GM21381 (cell line): ENCODE results near the gene TCL1B.
"Not testable (repeated sequence)": the region's sequence is repeated elsewhere in the genome, so short reads cannot be mapped to it uniquely, and the experiment has no call there.

Experiments
- ATAC-seq: cut with Tn5 transposase; IDR thresholded peaks from one replicate; pipeline ENCODE4 v1.9.1; 2021; ENCODE audit warnings: mild to moderate bottlenecking, moderate library complexity; ENCODE audit not compliant: unreplicated experiment

The TCL1B gene, protein sequence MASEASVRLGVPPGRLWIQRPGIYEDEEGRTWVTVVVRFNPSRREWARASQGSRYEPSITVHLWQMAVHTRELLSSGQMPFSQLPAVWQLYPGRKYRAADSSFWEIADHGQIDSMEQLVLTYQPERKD

DNA sequence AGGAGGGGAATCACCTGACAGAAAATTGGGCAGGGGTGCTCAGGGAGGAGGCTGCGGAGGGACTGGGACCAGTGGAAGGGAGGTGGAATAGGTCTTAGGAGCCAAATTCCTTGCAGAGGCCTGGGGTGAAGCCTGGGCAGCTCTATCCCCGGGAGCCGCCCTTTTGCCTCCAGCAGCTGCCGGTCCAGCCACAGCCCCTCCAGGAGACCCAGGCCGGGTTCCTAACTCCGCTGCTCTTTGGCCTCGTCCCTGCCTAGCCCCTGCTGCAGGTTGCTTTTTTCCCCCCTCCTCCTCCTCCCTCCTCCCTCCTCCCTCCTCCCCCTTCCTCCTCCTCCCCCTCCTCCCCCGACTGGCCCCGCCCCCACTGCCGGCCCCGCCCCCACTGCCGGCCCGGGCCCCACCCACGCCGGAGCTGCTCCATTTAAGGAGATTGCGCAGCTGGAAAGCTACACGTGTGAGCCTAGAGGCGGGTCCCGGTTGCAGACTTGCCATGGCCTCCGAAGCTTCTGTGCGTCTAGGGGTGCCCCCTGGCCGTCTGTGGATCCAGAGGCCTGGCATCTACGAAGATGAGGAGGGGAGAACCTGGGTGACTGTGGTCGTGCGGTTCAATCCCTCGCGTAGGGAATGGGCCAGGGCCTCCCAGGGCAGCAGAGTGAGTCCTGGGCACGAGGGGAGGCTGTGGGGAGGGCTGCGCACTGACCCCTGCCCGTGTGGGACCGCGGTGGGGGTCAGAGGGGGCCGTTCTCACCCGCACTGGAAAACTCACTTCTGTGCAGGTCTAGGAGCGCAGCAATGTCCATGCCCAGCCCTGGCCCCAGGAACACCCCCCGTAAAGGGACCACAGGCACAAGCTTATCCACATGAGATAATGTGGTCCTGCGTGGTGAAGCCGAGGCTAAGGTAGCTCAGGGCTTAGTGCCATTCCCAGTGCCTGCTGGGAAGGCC is at the start of gene TCL1B:
TSS of gene TCL1B (plus strand) at position 449 of the 945 bp plus-strand sequence. CDS start at position 491, 42 bp downstream.
- no peak for ATAC-seq

GRCh38 chr14:95644981-95645380 is 41.2 kb upstream of the TCL1B start:
- ATAC-seq, result no peak

DNA sequence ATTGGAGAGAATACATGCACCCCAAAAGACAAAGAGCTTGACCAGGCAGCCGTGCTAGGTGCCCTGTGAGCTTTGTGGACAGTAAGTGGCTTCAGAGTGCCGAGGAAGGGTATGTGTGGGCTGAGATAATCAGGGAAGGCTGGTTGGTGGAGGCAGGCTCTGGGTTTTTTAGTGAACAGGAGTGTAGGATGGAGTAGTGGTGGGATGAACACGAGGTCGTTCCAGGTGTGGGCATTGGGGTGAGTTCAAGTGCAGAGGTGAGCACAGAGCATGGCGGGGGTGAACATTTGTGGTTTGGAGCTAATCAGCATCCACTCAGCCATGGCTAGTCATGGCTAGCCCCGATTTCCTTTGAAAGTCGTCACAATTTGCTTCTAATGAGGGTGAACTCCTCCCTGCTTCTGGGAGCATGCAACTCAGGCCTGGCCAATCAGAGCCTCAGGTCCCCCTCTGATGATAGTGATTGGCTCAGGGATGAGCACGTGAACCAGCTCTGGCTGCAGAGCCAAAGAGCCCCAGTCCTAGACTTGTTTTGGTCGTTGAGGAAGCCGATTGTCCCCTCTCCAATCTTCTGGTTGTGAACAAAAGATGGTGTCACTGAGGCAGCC is 40.7 kb upstream of the TCL1B start:
- ATAC-seq, result no peak

DNA sequence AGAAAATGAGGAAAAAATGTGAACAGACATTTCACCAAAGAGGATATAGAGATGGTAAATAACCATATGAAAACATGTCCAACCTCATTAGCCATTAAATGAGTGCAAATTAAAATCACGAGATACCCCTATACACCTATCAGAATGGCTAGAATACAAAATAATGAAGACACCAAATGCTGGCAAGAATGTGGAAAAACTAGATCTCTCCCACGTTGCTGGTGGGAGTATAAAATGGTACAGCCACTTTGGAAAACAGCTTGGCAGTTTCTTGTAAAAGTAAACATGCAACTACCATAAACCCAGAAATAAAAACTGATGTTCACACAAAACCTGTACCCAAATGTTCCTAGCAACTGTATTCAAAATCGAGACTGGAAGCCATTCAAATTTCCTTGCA is 38.3 kb upstream of the TCL1B start:
- ATAC-seq, result no peak

DNA sequence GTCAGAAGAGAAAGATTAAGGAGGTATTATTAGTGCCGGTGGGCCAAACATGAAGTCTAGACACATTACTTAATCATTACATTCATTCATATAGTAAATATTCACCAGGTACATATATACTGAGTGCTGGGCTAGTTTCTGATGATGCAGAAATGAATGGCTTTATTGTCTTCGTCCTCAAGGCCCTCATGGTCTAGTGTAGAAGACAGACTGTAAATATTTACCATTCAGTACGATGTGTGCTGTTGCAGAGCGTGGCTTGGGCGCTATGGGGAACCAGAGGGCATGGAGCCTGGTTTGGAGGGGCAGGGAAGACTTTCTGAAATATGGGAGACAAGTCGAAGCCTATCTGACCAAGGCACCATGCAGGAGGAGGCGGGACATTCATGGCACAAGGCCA is 37.0 kb upstream of the TCL1B start:
- ATAC-seq, result no peak

GRCh38 chr14:95651028-95651427 is 35.2 kb upstream of the TCL1B start:
- no peak for ATAC-seq

DNA sequence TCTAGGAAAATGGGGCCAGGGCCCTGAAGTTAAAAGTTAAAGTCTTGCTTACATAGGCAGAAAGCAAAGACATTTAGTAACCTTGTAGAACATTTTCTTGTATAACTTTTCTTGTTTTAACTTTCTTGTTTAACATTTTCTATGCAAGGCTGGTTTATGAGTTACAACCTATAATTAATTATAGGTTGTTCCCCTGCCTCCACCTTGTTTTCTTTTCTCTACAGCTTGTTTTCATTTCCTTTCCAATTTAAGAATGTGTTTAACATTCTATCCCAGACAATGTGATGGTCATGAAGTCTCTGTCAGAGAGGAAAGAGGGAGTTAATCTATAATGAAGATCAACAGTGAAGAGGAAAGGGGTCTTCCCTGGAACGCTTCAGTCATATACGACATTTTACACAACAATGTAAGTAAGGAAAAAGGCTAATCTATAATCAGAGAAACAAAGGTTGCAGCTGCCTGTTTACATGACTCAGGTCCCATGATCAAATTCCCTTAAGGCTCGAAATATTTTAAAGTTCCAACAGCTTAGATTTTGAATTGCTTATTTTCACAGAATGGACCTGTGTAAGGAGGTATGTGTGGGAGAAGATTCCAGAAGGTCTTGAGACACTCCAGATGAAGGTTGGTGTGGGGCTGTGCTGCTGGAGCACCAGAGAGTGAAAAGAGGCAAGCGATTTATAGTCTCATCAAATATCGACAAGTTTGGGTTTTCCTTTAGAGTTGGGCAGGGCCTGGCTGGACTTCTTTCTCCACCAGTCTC is 34.2 kb upstream of the TCL1B start:
- no peak for ATAC-seq

- ATAC-seq, result no peak
Measured at GRCh38 chr14:95652690-95653089, 33.5 kb upstream of the TCL1B start.

DNA sequence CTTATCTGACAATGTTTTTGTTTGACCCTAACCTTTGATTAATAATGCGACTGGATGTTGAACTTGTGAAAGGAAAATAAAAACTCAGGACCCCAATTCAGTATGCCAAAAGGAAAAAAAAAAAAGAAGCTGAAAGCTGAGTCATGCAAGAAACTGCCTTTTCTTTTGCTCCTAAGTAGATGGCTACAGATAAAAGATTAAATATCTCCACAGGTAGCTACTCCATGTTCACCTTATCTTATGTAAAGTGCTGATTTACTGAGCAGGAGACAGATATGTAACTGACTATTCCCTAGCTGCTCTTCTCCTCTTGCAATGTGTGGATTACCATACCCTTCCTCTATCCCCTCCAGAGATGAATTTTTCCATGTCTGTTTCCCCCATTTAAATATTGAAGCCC is 30.8 kb upstream of the TCL1B start:
- no peak for ATAC-seq

DNA sequence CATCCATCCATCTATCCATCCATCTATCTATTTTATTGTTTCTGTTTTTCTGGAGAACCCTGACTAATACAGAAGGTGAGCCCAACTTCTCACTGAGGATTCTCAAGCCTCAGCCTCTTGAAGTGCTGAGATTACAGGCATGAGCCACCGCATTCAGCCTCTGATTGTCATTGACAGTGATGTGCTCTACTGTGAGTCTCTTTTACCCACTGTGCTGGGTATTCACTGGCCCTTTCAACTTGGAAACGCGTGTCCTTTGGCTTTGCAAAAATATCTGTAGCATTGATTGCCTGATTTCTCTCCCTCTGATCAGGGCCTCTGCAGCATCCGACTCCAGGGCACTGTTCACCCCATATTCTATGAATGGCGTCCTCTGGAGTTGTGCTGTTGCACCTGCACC is 29.6 kb upstream of the TCL1B start:
- ATAC-seq, result no peak

DNA sequence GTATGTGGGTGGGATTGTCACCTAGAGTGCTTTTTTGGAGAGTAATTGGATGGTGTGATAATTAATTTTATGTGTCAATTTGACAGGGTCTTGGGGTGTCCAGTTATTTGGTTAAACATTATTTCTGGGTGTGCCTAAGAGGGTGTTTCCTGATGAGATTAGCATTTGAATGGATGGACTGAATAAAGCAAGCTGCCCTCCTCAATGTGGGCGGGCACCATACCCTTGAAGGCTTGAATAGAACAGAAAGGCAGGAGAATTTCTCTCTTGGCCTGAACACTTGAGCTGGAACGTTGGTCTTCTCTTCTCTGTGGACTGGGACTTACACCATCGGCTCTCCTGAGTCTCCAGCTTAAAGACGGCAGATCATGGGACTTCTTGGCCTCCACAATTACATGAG is 28.8 kb upstream of the TCL1B start:
- no peak for ATAC-seq

- no peak for ATAC-seq
Measured at GRCh38 chr14:95659293-95659989, 26.8 kb upstream of the TCL1B start.

GRCh38 chr14:95659990-95660385 is 26.2 kb upstream of the TCL1B start:
- no peak for ATAC-seq

DNA sequence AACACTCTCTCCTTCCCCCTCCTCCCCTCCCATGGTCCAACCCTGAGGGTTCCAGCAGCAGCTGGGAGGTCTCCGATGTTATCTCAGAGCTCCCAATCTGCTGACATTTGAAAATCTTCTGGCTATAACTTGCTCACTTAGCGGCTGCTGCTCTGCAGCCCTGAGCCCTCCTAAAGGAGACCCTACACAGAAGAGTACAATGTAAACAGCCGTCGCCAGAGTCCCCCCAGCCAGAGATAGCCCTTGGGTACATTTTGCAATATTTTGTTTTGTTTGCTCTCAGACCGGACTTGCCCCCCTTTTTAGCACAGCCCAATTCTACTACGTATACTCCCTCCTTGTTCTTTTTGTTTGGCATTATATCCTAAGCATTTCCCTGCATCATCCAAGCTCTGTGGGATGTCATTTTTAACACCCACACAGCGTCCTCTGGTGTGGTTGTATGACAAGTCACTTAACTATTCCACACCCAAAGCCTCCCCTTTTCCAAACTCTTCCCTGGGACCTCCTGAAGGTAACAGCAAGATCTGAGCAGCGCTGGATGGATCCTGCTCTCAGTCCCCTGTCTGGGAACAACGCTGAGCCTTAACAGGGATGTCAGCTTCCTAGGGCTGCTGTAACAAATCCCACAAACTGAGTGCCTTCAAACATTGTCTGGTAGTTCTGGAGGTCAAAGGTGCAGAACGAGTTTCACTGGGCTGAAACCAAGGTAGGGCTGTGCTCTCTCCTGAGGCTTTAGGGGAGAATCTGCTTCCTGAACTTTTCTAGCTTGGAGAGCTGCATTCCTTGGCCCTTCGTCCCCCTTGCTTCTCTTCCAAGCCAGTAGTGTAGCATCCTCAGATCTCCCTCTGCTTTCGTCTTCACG is 25.3 kb upstream of the TCL1B start:
- ATAC-seq, result no peak

DNA sequence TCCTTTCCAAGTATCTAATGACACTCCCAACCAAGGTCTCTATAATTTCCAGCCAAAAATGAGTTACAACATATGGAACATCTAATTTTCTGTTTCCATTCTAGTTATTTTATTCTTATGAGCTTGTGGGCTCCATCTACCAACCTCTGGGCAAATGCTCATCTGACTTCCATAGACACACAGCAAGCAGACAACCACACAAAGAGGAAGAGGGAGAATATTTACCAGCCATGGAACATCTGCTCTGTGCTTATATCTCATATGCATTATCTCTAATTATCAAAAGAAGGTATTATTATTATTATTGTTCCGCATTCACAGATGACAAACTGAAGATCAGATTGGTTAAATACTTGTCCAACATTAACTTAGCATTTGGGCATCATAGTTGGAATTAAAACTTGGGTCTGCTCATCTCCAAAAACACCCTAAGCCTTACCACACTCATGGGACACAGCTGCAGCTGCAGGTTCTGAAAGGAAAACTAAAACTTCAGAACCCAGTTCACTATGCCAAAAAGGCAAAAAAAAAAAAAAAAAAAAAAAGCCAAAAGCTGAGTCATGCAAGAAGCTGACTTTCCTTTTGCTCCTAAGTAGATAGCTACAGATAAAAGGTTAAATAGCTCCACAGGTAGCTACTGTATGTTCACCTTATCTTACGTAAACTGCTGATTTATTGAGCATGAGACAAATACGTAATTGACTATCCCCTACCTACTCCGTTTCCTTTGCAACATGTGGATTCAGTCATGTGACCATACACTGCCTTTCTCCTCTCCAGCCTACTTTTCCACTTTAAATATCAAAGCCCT is 23.6 kb upstream of the TCL1B start:
- peak; percentile 30 for ATAC-seq

GRCh38 chr14:95663226-95663797 is 22.9 kb upstream of the TCL1B start:
- peak; percentile 31 for ATAC-seq

- ATAC-seq, result no peak
Measured at GRCh38 chr14:95664066-95664465, 22.2 kb upstream of the TCL1B start.

GRCh38 chr14:95664546-95664945 is 21.7 kb upstream of the TCL1B start:
- no peak for ATAC-seq

DNA sequence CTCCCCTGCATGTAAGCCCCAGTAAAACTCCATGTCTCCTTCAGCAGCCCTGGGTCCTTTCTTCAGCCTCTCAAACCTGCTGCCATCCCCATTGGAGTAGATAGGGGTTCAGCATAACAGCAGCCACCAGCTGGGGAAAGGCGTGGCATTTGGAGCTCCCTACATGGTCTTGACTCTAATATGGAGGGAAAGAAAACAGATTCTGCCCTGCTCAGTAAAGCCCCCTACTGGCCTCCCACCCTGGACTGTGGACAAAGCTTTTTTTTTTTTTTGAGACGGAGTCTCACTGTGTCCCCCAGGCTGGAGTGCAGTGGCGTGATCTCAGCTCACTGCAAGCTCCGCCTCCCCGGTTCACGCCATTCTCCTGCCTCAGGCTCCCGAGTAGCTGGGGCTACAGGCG is 20.7 kb upstream of the TCL1B start:
- ATAC-seq, result not testable (repeated sequence)
